ENCODE results near the gene AK6.
"Not testable (repeated sequence)": the region's sequence is repeated elsewhere in the genome, so short reads cannot be mapped to it uniquely, and the experiment has no call there.

Gene AK6

GRCh38 chr5:69369340-69370121 is at the start of gene AK6, which contains the start of the genes RAD17 and TAF9:
Gene AK6, minus strand, starts transcription at chr5:69369520. Its CDS starts 30 bp downstream, at chr5:69369490.
Gene RAD17, plus strand, starts transcription at chr5:69369818. Its CDS starts 2,391 bp downstream, at chr5:69372209.
Gene TAF9, minus strand, starts transcription at chr5:69369520. Its CDS starts 3,783 bp downstream, at chr5:69365737.
- peak; percentile 84 for DNase-seq

DNA sequence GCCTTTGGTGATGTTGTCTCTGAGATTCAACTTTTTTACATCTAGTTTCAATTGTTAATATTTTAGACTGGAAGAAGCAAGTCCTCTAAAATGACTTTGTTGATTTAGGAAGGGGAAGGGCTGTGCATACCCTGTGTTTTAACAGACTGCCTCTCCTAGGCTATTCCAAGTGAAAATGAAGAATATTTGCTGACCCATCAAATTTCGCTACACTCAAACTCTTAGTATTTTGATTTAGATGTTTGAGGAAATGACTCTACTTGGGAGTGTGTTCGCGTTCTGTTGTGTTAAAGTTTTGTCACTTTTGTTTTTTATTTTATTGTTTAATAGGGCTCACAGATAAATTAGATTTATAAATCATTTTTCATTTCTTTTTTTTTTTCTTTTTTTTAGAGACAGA is 49.2 kb upstream of the AK6 start:
- DNase-seq = no peak

DNA sequence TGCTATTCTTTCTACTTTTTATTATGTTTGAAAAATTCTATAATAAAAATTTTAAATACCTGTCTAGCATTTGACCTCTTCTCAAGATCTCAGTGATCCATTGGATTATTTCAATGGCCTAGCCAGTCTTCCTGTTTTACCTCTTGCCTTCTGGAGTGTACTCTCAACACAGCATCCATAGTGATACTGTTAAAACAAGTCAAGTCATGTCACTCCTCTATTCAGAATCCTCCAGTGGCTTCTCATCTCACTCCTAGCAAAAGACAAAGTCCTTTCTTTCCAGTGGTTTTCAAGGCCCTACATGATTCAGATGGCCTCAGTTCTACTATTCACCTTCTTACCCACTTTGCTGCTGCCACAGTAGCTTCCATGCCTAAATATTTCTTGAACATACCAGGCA is 47.4 kb upstream of the AK6 start:
- no peak for DNase-seq

DNA sequence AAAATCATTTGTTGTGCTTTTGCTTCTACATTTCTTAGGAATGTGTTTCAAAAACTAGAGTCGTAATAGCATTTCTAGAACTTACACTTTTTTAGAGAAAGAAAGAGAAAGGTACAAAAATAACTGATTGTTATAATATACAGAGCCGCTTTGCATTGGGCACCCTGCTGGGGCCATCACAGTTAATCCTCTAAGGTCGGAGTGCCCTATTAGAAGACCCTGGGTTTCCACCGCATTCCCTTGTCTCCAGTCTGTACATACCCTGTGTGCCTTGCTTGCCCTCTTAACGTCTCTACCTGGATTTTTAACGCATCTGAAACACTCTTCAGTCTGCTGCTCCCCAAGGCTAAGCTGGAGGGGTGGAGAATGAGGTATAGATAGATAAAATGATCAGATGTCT is 46.9 kb upstream of the AK6 start:
- no peak for DNase-seq

- no peak for DNase-seq
These were observed 46.3 kb upstream of the AK6 start for GRCh38 chr5:69415584-69415958.

DNA sequence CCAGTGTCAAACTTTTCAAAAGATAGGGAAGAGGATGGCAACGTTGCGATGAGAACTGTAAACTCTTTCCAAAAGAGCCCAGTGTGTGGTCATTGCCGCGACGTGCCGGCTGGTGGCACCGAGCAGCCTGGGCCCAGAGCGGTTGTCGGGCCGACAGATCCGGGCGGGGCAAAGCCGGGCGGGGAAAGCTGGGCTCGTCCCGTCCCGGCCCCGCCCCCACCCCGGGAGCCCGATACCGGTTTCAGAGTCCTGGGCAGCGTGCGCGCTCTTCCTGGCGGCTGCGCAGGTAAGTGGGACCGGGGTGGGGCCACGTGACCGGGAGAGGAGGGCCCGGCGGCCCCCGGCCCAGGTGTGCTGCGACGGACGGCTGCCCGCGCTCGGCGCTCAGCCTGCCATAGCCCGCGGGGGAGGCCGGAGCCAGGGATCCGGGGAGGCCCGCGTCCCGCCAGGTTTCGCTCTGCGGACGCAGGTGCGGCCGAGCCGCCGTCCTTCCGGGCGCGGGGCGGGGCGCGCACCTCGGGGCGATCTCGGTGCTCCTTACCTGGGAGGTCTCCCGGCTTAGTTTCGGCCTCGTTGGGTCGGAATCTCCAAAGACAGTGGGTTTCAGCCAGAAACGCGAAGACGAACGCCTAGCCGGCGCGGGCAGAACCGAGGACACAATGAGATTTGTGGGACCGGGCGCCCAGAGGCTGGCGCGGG is 45.7 kb upstream of the AK6 start, which contains the start of gene MARVELD2:
MARVELD2 (plus strand) TSS at position 232 of the 699 bp plus-strand sequence. CDS start 4,270 bp downstream, outside the sequence.
- DNase-seq = no peak

GRCh38 chr5:69404659-69405330 is 35.5 kb upstream of the AK6 start:
- DNase-seq = no peak

GRCh38 chr5:69378376-69378775 is 9.1 kb upstream of the AK6 start:
- no peak for DNase-seq

- no peak for DNase-seq
These were observed 5.7 kb upstream of the AK6 start for GRCh38 chr5:69374911-69375446.

DNA sequence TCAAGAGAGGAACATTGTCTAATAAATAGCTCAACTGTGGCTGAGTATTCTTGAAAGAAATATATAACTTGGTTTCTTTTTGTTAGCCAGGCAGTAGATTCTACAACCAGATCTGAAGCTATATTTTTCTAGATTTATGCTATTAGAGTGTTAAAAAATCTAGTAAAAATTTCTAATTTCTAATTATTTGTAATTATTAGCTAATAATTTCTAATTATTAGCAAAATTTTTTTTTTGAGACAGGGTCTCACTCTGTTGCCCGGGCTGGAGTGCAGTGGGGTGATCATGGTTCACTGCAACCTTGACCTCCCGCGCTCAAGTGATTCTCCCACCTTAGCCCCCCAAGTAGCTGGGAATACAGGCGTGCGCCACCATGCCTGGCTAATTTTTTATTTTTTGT is 3.1 kb upstream of the AK6 start:
- DNase-seq = no peak

GRCh38 chr5:69370335-69370734 is 1.0 kb upstream of the AK6 start:
- DNase-seq = not testable (repeated sequence)

- peak; percentile 39 for DNase-seq
These were observed 621 bp downstream of the AK6 start for GRCh38 chr5:69368458-69369339.

- DNase-seq = no peak
These were observed 1.5 kb downstream of the AK6 start for GRCh38 chr5:69367697-69368279.

GRCh38 chr5:69364850-69365249 is 4.5 kb downstream of the AK6 start:
- no peak for DNase-seq

GRCh38 chr5:69364414-69364813 is 4.9 kb downstream of the AK6 start:
- DNase-seq = no peak

- no peak for DNase-seq
These were observed 8.9 kb downstream of the AK6 start for GRCh38 chr5:69360442-69360841.

DNA sequence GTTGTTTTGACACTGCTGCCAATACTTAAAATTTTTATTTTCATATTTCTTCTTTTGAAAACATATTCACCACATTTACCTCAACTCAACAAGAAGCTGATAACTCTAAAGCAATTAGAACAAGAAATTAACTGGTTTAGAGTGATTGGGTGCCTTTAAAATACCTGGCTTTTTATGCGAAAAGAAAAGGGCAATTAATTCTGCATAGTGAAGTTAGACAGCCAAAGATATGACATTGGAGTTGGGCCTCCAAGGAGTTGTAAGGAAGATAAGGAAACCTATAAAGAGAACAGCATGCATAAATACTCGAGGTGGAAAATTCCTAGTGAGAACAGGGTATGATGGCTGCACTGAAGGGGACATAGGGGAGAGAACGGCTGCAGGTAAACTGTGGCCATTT is 9.6 kb downstream of the AK6 start:
- no peak for DNase-seq

- DNase-seq = no peak
These were observed 18.7 kb downstream of the AK6 start for GRCh38 chr5:69350664-69351063.

DNA sequence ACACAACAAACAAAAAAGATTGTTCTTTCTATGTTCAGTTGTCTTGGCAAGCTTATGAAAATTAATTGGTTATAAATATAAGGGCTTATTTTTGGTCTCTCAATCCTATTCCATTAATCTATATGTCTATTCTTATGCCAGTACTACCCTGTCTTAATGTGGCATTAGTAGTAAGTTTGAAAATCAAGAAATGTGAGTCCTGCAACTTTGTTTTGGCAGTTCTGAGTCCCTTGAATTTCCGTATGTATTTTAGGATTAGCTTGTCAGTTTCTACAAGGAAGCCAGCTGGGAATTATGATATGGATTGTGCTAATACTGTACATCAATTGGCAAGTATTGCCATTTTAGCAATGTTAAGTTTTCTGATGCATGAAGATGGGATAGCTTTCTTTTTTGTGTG is 26.2 kb downstream of the AK6 start:
- no peak for DNase-seq

DNA sequence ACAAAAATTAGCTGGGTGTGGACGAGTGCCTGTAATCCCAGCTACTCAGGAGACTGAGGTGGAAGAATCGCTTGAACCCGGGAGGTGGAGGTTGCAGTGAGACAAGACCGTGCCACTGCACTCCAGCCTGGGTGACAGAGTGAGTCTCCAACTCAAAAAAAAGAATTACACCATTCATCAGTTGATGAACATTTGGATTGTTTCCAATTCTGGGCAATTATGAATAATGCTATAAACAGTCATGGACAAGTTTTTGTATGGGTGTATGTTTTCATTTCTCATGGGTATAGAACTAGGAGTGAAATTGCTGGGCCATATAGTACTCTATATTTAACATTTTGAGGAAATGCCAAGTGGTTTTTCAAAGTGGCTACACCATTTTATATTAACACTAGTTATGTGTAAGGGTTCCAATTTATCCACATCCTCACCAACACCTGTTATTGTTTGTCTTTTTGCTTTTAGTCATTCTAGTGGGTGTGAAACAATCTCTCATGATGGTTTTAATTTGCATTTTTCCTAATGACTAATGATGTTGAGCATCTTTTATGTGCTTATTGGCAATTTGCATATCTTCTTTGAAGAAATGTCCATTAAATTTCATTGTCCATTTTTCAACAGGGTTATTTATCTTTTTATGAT is 27.7 kb downstream of the AK6 start:
- no peak for DNase-seq

DNA sequence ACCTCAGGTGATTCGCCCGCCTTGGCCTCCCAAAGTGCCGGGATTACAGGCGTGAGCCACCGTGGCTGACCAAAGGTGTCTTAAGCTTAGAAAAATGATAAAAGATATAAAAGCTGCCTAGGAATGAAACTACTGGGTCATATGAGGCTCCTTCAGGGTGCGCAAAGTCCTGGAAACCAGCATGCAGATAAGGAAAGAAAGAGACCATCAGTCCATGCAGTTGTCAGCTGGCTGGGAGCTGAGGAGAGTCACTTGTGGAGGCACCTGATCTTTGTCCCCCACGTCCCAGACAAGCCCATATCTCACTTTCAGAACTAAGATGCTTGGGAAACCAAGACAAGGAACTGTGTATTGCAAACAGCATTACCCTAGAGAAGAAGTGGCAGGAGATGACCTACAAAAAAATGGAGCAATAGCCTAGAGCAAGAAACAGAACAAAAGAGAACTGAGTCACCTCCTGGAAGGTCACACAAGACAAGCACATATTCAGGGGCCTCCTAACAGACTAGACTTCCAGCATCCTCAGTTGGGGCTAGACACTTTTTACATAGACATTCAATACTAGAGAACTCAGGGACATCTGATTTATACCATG is 33.9 kb downstream of the AK6 start:
- no peak for DNase-seq

Measured in NCI-H446 treated with DMSO at 0.1 percent for 48 hours (cell line).